ENCODE measurements around the gene RDX. TPM values are rescaled to one million over a fixed set of nuclear protein-coding genes. Genes with fewer than 3 reads are reported as not detected.

The RDX gene
- total RNA-seq, 1 experiment from 2014 or later, result 0.71 TPM

DNA sequence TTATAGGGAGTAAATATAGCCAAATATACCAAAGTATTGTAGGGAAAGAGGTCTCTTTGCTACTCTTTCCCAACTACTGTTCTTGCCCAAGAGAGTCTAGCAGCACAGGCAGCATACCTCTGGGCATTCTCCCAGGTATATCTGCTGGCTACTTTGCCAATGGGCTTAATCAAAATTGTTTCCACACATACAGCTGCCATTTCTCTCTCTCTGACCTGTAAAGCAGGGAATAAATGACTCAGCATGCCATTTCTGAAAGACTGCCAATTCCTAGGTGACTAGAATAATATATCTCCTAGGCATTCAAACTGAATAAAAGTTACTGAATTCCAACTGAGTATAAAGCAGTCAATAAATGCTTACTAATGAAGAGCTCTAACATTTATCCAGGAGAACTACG is 44.6 kb downstream of the RDX start:
- Histone ChIP-seq H3K27ac (ENCODE audit: low read length) (no peak overlapping the region), H2AFZ (ENCODE audit: low read length) (no peak overlapping the region), H3K4me1 (ENCODE audit: low read length) (no peaks in the 10 kb centered on the region), H3K9me3 (ENCODE audit: low read length) (no peaks in the 10 kb centered on the region), H3K79me2 (ENCODE audit: low read length) (no peaks in the 10 kb centered on the region), H3K27me3 (ENCODE audit: low read length) (no peaks in the 10 kb centered on the region), H3K9ac (ENCODE audit: low read length) (no peak overlapping the region), H3K9me2 (replicated peaks; ENCODE audit: insufficient read depth, low read length) (no peaks in the 10 kb centered on the region), H3K4me3 (ENCODE audit: low read length) (no peak overlapping the region), H4K20me1 (ENCODE audit: insufficient read depth, low read depth, low read length) (no peaks in the 10 kb centered on the region), H3K4me2 (ENCODE audit: low read depth, low read length, poor library complexity, severe bottlenecking) (no peak overlapping the region), H3K36me3 (ENCODE audit: insufficient read depth, low read length) (no peaks in the 10 kb centered on the region)
- no peak for DNase-seq

DNA sequence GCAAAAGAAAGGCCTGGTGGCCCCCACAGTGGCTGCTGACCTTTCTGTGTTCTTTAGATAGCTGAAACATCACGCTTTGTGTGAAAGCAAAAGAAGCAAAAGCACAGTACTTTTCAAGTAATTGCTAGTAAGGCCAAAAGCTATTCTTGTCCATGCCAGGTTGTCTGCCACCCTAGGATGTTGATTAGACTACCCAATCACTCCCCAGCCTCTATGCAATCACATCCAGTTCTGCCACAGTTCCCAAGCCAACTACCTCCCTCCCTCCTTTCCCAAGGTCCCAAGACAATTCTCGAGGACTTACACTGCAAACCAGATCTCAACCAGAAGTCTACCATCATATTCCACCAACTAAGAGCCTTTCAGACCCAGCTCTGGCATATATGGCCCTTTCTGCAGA is 46.2 kb downstream of the RDX start:
- Histone ChIP-seq H3K27me3 (ENCODE audit: low read length) (no peaks in the 10 kb centered on the region), H3K9me2 (replicated peaks; ENCODE audit: insufficient read depth, low read length) (no peaks in the 10 kb centered on the region), H3K9ac (ENCODE audit: low read length) (no peak overlapping the region), H3K27ac (ENCODE audit: low read length) (no peak overlapping the region), H3K9me3 (ENCODE audit: low read length) (no peaks in the 10 kb centered on the region), H3K36me3 (ENCODE audit: insufficient read depth, low read length) (no peaks in the 10 kb centered on the region), H2AFZ (ENCODE audit: low read length) (no peak overlapping the region), H4K20me1 (ENCODE audit: insufficient read depth, low read depth, low read length) (no peaks in the 10 kb centered on the region), H3K4me1 (ENCODE audit: low read length) (no peaks in the 10 kb centered on the region), H3K4me3 (ENCODE audit: low read length) (no peak overlapping the region), H3K4me2 (ENCODE audit: low read depth, low read length, poor library complexity, severe bottlenecking) (no peak overlapping the region), H3K79me2 (ENCODE audit: low read length) (no peaks in the 10 kb centered on the region)
- DNase-seq, result no peak

DNA sequence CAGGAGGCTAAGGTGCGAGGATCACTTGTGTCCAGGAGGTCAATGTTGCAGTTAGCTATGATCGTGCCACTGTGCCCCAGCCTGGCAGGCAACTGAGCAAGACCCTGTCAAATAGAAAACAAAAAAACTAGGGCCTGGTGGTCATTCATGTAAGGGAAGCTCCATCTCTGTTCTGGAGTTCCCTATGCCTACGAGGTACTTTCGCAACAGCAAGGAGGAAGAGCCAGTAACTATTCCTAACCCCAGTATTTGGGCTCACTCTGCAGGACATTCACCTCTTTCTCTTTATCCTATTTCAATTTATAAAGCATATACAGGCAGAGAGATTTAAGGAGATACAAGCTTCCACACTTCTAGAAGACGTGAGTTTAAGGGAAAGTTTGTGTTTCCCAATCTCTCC is 46.6 kb downstream of the RDX start:
- no peaks in the 10 kb centered on the region for H3K79me2 ChIP-seq (ENCODE audit: low read length)
- H2AFZ ChIP-seq (ENCODE audit: low read length), result no peak overlapping the region
- no peaks in the 10 kb centered on the region for H3K9me3 ChIP-seq (ENCODE audit: low read length)
- H3K27me3 ChIP-seq (ENCODE audit: low read length), result no peaks in the 10 kb centered on the region
- no peaks in the 10 kb centered on the region for H3K9me2 ChIP-seq (replicated peaks; ENCODE audit: insufficient read depth, low read length)
- H3K27ac ChIP-seq (ENCODE audit: low read length), result no peak overlapping the region
- H3K4me2 ChIP-seq (ENCODE audit: low read depth, low read length, poor library complexity, severe bottlenecking), result no peak overlapping the region
- H4K20me1 ChIP-seq (ENCODE audit: insufficient read depth, low read depth, low read length), result no peaks in the 10 kb centered on the region
- H3K36me3 ChIP-seq (ENCODE audit: insufficient read depth, low read length), result no peaks in the 10 kb centered on the region
- H3K4me1 ChIP-seq (ENCODE audit: low read length), result no peaks in the 10 kb centered on the region
- no peak overlapping the region for H3K4me3 ChIP-seq (ENCODE audit: low read length)
- H3K9ac ChIP-seq (ENCODE audit: low read length), result no peak overlapping the region
- DNase-seq, result no peak

DNA sequence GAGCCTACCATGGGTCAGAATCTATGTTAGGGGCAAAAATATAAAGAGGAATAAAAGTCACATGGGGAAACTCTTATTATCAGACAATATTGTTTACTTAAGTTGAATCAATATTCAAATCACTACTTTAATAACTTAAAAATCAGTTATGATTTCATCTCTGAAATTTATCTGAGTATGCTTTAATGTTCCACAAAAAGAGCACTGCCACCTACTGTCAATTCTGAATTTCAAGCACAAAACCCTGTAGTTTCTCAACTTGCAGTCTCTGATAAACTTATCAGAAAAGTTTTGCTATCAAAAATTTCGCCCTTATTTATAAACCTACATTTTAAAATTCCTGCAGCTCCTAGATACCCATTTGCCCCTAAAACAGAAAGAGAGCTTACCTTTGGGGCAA is 47.3 kb downstream of the RDX start:
- Histone ChIP-seq H3K4me1 (ENCODE audit: low read length) (no peaks in the 10 kb centered on the region), H3K9me3 (ENCODE audit: low read length) (no peaks in the 10 kb centered on the region), H2AFZ (ENCODE audit: low read length) (no peak overlapping the region), H3K9ac (ENCODE audit: low read length) (no peak overlapping the region), H3K4me3 (ENCODE audit: low read length) (no peak overlapping the region), H4K20me1 (ENCODE audit: insufficient read depth, low read depth, low read length) (no peaks in the 10 kb centered on the region), H3K9me2 (replicated peaks; ENCODE audit: insufficient read depth, low read length) (no peaks in the 10 kb centered on the region), H3K36me3 (ENCODE audit: insufficient read depth, low read length) (no peaks in the 10 kb centered on the region), H3K27me3 (ENCODE audit: low read length) (no peaks in the 10 kb centered on the region), H3K79me2 (ENCODE audit: low read length) (no peaks in the 10 kb centered on the region), H3K4me2 (ENCODE audit: low read depth, low read length, poor library complexity, severe bottlenecking) (no peak overlapping the region), H3K27ac (ENCODE audit: low read length) (no peak overlapping the region)
- peak; percentile 56 for DNase-seq

DNA sequence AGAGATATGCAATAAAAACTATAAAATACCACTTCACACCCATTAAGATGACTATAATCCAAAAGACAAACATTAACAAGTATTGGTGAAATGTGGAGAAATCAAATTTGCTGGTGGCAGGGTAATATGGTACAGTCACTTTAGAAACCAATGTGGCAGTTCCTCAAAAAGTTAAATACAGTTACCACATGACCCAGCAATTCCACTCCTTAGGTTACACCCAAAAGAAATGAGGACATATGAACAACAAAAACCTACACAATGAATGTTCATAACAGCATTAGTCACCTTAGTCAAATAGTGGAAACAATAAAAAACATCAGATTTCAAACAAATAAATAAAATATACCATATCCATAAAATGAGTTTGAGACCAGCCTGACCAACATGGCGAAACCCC is 52.6 kb downstream of the RDX start:
- Histone ChIP-seq H3K79me2 (ENCODE audit: low read length) (no peaks in the 10 kb centered on the region), H3K36me3 (ENCODE audit: insufficient read depth, low read length) (no peaks in the 10 kb centered on the region), H3K9ac (ENCODE audit: low read length) (no peak overlapping the region)

DNA sequence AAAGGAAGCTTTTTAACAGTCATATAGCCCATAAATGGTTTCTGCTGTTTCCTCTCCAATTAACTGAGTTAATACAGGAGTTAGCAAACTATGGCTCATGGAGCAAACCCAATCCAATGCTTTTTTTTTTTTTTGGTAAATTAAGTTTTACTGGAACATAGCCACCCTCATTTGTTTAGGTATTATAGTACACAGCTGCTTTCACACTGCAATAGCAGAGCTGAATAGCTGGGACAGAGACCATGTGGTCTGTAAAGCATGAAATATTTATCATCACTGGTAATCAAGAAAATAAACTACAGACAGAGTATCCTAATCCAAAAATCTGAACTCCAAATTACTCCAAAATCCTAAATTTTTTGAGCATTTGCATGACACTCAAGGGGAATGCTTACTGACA is 53.7 kb downstream of the RDX start:
- Histone ChIP-seq H4K20me1 (ENCODE audit: insufficient read depth, low read depth, low read length) (no peaks in the 10 kb centered on the region), H3K36me3 (ENCODE audit: insufficient read depth, low read length) (no peaks in the 10 kb centered on the region), H3K27me3 (ENCODE audit: low read length) (no peaks in the 10 kb centered on the region), H2AFZ (ENCODE audit: low read length) (no peak overlapping the region), H3K27ac (ENCODE audit: low read length) (no peak overlapping the region), H3K9me3 (ENCODE audit: low read length) (no peaks in the 10 kb centered on the region), H3K4me2 (ENCODE audit: low read depth, low read length, poor library complexity, severe bottlenecking) (no peak overlapping the region), H3K4me3 (ENCODE audit: low read length) (no peak overlapping the region), H3K79me2 (ENCODE audit: low read length) (no peaks in the 10 kb centered on the region), H3K4me1 (ENCODE audit: low read length) (no peaks in the 10 kb centered on the region), H3K9me2 (replicated peaks; ENCODE audit: insufficient read depth, low read length) (no peaks in the 10 kb centered on the region), H3K9ac (ENCODE audit: low read length) (no peak overlapping the region)
- no peak for DNase-seq

More for the DNA sequence above, 52.6 kb downstream of the RDX start:
- H3K9me2 ChIP-seq (replicated peaks; ENCODE audit: insufficient read depth, low read length), result no peaks in the 10 kb centered on the region
- DNase-seq, result no peak
- no peaks in the 10 kb centered on the region for H3K4me1 ChIP-seq (ENCODE audit: low read length)
- no peaks in the 10 kb centered on the region for H3K27me3 ChIP-seq (ENCODE audit: low read length)
- H4K20me1 ChIP-seq (ENCODE audit: insufficient read depth, low read depth, low read length), result no peaks in the 10 kb centered on the region
- H2AFZ ChIP-seq (ENCODE audit: low read length), result no peak overlapping the region
- no peak overlapping the region for H3K27ac ChIP-seq (ENCODE audit: low read length)
- no peak overlapping the region for H3K4me2 ChIP-seq (ENCODE audit: low read depth, low read length, poor library complexity, severe bottlenecking)
- no peaks in the 10 kb centered on the region for H3K9me3 ChIP-seq (ENCODE audit: low read length)
- no peak overlapping the region for H3K4me3 ChIP-seq (ENCODE audit: low read length)

DNA sequence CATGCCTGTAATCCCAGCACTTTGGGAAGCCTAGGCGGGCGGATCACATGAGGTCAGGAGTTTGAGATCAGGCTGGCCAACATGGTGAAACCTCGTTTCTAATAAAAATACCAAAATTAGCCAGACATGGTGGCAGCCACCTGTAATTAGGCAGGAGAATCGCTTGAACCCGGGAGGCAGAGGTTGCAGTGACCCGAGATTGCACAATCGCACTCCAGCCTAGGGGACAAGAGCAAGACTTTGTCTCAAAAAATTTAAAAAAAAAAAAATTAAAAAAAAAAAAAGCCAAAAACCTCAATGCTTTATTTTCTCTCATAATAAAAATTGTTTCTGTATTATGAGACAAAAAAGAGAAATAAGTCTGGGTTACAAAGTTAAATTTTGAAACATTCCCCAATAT is 54.2 kb downstream of the RDX start:
- Histone ChIP-seq H3K4me2 (ENCODE audit: low read depth, low read length, poor library complexity, severe bottlenecking) (no peak overlapping the region), H3K27me3 (ENCODE audit: low read length) (no peaks in the 10 kb centered on the region), H3K36me3 (ENCODE audit: insufficient read depth, low read length) (no peaks in the 10 kb centered on the region), H4K20me1 (ENCODE audit: insufficient read depth, low read depth, low read length) (no peaks in the 10 kb centered on the region), H3K9me3 (ENCODE audit: low read length) (no peaks in the 10 kb centered on the region), H3K4me3 (ENCODE audit: low read length) (no peak overlapping the region), H3K27ac (ENCODE audit: low read length) (no peak overlapping the region), H3K9ac (ENCODE audit: low read length) (no peak overlapping the region), H3K79me2 (ENCODE audit: low read length) (no peaks in the 10 kb centered on the region), H3K4me1 (ENCODE audit: low read length) (no peaks in the 10 kb centered on the region), H2AFZ (ENCODE audit: low read length) (no peak overlapping the region), H3K9me2 (replicated peaks; ENCODE audit: insufficient read depth, low read length) (no peaks in the 10 kb centered on the region)
- DNase-seq, result no peak

DNA sequence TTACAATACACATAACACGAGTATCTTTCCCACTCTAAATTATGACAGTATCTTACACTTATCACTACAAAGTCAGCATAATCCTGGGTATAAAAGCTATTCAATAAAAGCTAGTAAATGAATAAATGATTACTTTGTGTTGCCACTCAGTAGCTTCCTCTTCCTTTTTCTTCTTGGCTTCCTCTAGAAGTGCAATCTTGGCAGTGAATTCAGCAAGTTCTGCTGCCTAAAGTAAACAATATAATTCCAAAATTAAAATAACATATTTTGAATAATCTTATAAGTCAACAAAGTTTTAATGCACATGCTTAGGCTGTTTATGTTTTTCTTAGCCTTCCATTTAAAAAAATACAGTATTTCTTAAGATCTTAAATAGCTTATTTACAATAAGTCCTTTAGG is 60.4 kb downstream of the RDX start:
- Histone ChIP-seq H3K36me3 (ENCODE audit: insufficient read depth, low read length) (no peaks in the 10 kb centered on the region), H3K27ac (ENCODE audit: low read length) (no peak overlapping the region), H3K9me3 (ENCODE audit: low read length) (no peaks in the 10 kb centered on the region), H3K79me2 (ENCODE audit: low read length) (no peaks in the 10 kb centered on the region), H3K27me3 (ENCODE audit: low read length) (no peaks in the 10 kb centered on the region), H3K9me2 (replicated peaks; ENCODE audit: insufficient read depth, low read length) (no peaks in the 10 kb centered on the region), H3K9ac (ENCODE audit: low read length) (no peak overlapping the region), H3K4me2 (ENCODE audit: low read depth, low read length, poor library complexity, severe bottlenecking) (no peak overlapping the region), H3K4me1 (ENCODE audit: low read length) (no peaks in the 10 kb centered on the region), H4K20me1 (ENCODE audit: insufficient read depth, low read depth, low read length) (no peaks in the 10 kb centered on the region), H3K4me3 (ENCODE audit: low read length) (no peak overlapping the region), H2AFZ (ENCODE audit: low read length) (no peak overlapping the region)
- no peak for DNase-seq

DNA sequence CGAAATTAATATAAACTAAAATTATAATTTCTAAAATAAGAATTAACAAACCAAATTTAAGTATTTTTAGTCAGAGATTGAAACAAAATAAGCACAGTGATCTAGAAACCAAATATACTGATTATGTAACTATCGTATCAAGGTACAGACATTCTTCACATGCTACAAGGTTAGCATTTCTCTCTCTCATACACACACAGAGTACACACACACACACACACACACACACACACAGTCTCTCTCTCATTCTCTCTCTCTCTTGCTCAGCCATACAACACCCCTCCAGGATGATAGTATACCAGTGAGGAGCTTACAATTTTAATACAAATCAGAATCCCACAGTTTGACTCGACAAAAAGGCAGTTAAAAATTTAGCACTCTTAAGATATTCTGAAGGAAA is 66.0 kb downstream of the RDX start:
- no peak for DNase-seq
- no peaks in the 10 kb centered on the region for H4K20me1 ChIP-seq (ENCODE audit: insufficient read depth, low read depth, low read length)
- no peak overlapping the region for H3K4me3 ChIP-seq (ENCODE audit: low read length)
- H3K79me2 ChIP-seq (ENCODE audit: low read length), result no peaks in the 10 kb centered on the region
- no peak overlapping the region for H3K4me2 ChIP-seq (ENCODE audit: low read depth, low read length, poor library complexity, severe bottlenecking)
- H2AFZ ChIP-seq (ENCODE audit: low read length), result no peak overlapping the region
- H3K9me2 ChIP-seq (replicated peaks; ENCODE audit: insufficient read depth, low read length), result no peaks in the 10 kb centered on the region
- H3K27ac ChIP-seq (ENCODE audit: low read length), result no peak overlapping the region
- H3K36me3 ChIP-seq (ENCODE audit: insufficient read depth, low read length), result no peaks in the 10 kb centered on the region
- H3K9me3 ChIP-seq (ENCODE audit: low read length), result no peaks in the 10 kb centered on the region
- H3K27me3 ChIP-seq (ENCODE audit: low read length), result no peaks in the 10 kb centered on the region
- no peak overlapping the region for H3K9ac ChIP-seq (ENCODE audit: low read length)
- H3K4me1 ChIP-seq (ENCODE audit: low read length), result no peaks in the 10 kb centered on the region
